Activated T-cell treated with anti-CD3 and anti-CD28 coated beads, Interleukin-2, amount 50 U/mL, for 24 hours (primary cell): ENCODE measurements around the gene TXNDC2.
"Not testable (repeated sequence)": the region's sequence is repeated elsewhere in the genome, so short reads cannot be mapped to it uniquely, and the experiment has no call there.

Source experiments
- DNase-seq: peaks from one replicate; pipeline ENCODE4 v3.0.0-alpha.2; 2020
- H3K27ac Mint-ChIP-seq: 2 replicates; pipeline ENCODE4 v1.8.0; 2020; ENCODE audit warnings: mild to moderate bottlenecking, mixed read lengths
- H3K27me3 Mint-ChIP-seq: 2 replicates; pipeline ENCODE4 v1.8.0; 2020; ENCODE audit warnings: mixed read lengths
- H3K36me3 Mint-ChIP-seq: 2 replicates; pipeline ENCODE4 v1.8.0; 2020; ENCODE audit warnings: low read depth, mixed read lengths
- H3K4me1 Mint-ChIP-seq: 2 replicates; pipeline ENCODE4 v1.8.0; 2020; ENCODE audit warnings: low read depth, mixed read lengths
- H3K4me3 Mint-ChIP-seq: 2 replicates; pipeline ENCODE4 v1.8.0; 2020; ENCODE audit warnings: mild to moderate bottlenecking, moderate library complexity, mixed read lengths
- H3K9me3 Mint-ChIP-seq: 2 replicates; pipeline ENCODE4 v1.8.0; 2020; ENCODE audit warnings: mixed read lengths

TXNDC2 gene

GRCh38 chr18:9886005-9886348 lies 204 bp downstream of the TXNDC2 start:
- no peak for DNase-seq
- H3K9me3 Mint-ChIP-seq = no peaks in the 10 kb centered on the region
- no peaks in the 10 kb centered on the region for H3K4me1 Mint-ChIP-seq
- no peak overlapping the region for H3K4me3 Mint-ChIP-seq
- no peaks in the 10 kb centered on the region for H3K36me3 Mint-ChIP-seq
- no peaks in the 10 kb centered on the region for H3K27me3 Mint-ChIP-seq
- H3K27ac Mint-ChIP-seq = no peak overlapping the region

DNA sequence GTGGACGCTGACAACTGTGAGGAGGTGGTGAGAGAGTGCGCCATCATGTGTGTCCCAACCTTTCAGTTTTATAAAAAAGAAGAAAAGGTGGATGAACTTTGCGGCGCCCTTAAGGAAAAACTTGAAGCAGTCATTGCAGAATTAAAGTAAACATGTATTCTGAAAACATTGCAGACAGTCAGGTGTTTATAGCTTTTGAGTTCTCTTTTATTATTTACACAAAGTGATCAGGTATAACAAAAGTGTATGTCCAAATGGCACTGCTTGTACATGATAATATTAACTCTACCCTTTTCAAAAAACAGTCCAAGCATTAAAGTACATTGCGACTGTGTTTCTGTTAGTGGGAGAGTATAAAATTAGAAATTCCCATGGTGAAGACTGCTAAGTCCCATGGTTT lies 2.2 kb downstream of the TXNDC2 start:
- Mint-ChIP-seq H3K9me3 (no peaks in the 10 kb centered on the region), H3K27ac (no peak overlapping the region), H3K4me1 (no peaks in the 10 kb centered on the region), H3K27me3 (no peaks in the 10 kb centered on the region), H3K4me3 (no peak overlapping the region), H3K36me3 (no peaks in the 10 kb centered on the region)
- no peak for DNase-seq

DNA sequence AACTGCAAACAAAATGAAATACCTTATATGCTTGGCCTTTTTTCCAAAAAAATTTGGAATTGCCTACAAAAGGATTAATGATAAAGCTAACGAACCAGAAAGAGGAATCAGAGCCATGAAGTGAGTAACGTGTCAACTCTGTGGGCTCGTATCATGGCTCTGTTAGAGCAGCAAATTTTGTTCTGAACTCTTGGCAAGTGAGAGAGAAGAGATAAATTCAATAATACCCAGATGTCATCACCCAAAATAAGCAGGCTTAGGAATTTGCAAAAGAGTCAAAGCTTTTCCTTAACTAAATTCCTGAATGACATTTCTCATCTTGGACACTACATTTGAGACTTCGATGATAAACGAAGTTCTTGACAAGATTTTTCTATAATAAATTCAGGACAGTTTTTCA lies 4.4 kb downstream of the TXNDC2 start:
- H3K4me1 Mint-ChIP-seq = no peaks in the 10 kb centered on the region
- DNase-seq = no peak
- H3K27me3 Mint-ChIP-seq = no peaks in the 10 kb centered on the region
- H3K4me3 Mint-ChIP-seq = no peak overlapping the region
- no peak overlapping the region for H3K27ac Mint-ChIP-seq
- no peaks in the 10 kb centered on the region for H3K9me3 Mint-ChIP-seq
- H3K36me3 Mint-ChIP-seq = no peaks in the 10 kb centered on the region

DNA sequence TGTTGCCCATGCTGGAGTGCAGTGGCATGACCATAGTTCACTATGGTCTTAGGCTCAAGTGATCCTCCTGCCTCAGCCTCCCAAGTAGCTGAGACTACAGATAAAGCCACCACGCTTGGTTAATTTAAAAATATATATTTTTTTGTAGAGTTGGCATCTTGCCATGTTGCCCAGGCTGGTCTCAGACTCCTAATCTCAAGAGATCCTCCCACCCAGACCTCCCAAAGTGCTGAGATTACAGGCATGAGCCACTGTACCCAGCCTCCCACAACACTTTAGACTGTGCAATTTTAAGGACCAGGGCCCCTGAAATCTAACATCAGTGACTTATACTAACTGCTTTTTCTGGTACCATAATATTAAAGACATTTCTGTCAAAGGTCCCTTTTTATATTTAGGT lies 5.2 kb downstream of the TXNDC2 start:
- no peak for DNase-seq
- no peaks in the 10 kb centered on the region for H3K4me1 Mint-ChIP-seq

DNA sequence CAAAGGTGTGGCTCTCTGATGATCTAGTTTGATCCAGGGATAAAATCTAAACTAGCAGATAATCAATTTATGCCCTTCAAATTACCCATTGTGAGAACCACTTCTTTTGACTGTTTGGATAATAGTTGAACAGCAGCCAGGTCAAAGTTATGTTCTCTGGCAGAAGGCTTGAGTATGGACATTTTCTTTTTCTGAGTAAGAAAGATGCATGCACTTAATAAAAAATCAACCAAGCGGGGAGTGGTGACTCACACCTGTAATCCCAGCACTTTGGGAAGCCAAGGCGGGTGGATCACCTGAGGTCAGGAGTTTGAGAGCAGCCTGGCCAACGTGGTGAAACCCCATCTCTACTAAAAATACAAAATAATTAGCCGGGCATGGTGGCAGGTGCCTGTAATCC lies 5.7 kb downstream of the TXNDC2 start:
- not testable (repeated sequence) for H3K4me3 Mint-ChIP-seq, H3K36me3 Mint-ChIP-seq, H3K27ac Mint-ChIP-seq, H3K4me1 Mint-ChIP-seq, DNase-seq, H3K27me3 Mint-ChIP-seq, H3K9me3 Mint-ChIP-seq

More for the DNA sequence above, 5.2 kb downstream of the TXNDC2 start:
- no peaks in the 10 kb centered on the region for H3K36me3 Mint-ChIP-seq
- H3K9me3 Mint-ChIP-seq = no peaks in the 10 kb centered on the region
- no peak overlapping the region for H3K4me3 Mint-ChIP-seq
- no peak overlapping the region for H3K27ac Mint-ChIP-seq
- no peaks in the 10 kb centered on the region for H3K27me3 Mint-ChIP-seq

GRCh38 chr18:9894454-9895068 lies 8.8 kb downstream of the TXNDC2 start:
- DNase-seq = no peak
- no peaks in the 10 kb centered on the region for H3K9me3 Mint-ChIP-seq

DNA sequence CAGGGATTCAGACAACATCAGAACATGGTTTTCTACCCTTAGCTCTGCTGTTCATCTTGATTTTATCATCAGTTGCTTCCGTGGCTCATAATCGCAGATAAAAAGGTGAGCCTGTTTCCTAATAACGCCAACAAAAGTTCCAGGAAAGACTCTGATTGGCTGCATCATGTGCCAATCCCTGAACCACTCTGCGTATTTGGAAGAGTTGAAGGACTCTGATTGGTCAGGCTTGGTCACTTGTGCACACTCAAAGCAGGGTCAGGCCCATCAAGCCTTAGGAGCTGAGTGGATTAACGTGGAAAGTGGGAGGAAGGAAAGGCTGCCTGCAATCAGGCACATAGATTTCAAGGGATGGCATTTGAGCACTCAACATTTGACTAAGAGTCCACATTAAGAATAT lies 11.4 kb downstream of the TXNDC2 start:
- Mint-ChIP-seq H3K27ac (no peak overlapping the region), H3K9me3 (no peaks in the 10 kb centered on the region), H3K4me3 (no peak overlapping the region), H3K36me3 (no peaks in the 10 kb centered on the region), H3K4me1 (peaks cover 8% of the 10 kb centered on the region), H3K27me3 (no peaks in the 10 kb centered on the region)
- DNase-seq = no peak

More at GRCh38 chr18:9894454-9895068, 8.8 kb downstream of the TXNDC2 start:
- no peaks in the 10 kb centered on the region for H3K36me3 Mint-ChIP-seq
- no peak overlapping the region for H3K4me3 Mint-ChIP-seq
- H3K4me1 Mint-ChIP-seq = peaks cover 8% of the 10 kb centered on the region
- no peaks in the 10 kb centered on the region for H3K27me3 Mint-ChIP-seq
- no peak overlapping the region for H3K27ac Mint-ChIP-seq

- H3K27ac Mint-ChIP-seq, DNase-seq, H3K9me3 Mint-ChIP-seq, H3K27me3 Mint-ChIP-seq, H3K4me1 Mint-ChIP-seq, H3K4me3 Mint-ChIP-seq, H3K36me3 Mint-ChIP-seq: not testable (repeated sequence)
These were observed 12.1 kb downstream of the TXNDC2 start for GRCh38 chr18:9897787-9898291.

GRCh38 chr18:9898792-9899549 lies 13.2 kb downstream of the TXNDC2 start:
- no peak for DNase-seq
- H3K27ac Mint-ChIP-seq = no peak overlapping the region
- H3K4me3 Mint-ChIP-seq = no peak overlapping the region
- peaks cover 10% of the 10 kb centered on the region for H3K27me3 Mint-ChIP-seq
- H3K4me1 Mint-ChIP-seq = peaks cover 8% of the 10 kb centered on the region
- no peaks in the 10 kb centered on the region for H3K36me3 Mint-ChIP-seq
- no peaks in the 10 kb centered on the region for H3K9me3 Mint-ChIP-seq

- H3K27ac Mint-ChIP-seq, H3K4me1 Mint-ChIP-seq, H3K36me3 Mint-ChIP-seq, H3K9me3 Mint-ChIP-seq, H3K27me3 Mint-ChIP-seq, H3K4me3 Mint-ChIP-seq, DNase-seq: not testable (repeated sequence)
These were observed 13.8 kb downstream of the TXNDC2 start for GRCh38 chr18:9899550-9899930.

- Mint-ChIP-seq H3K4me1 (peaks cover 8% of the 10 kb centered on the region), H3K4me3 (no peak overlapping the region), H3K9me3 (no peaks in the 10 kb centered on the region), H3K36me3 (no peaks in the 10 kb centered on the region), H3K27ac (no peak overlapping the region), H3K27me3 (peaks cover 21% of the 10 kb centered on the region)
- no peak for DNase-seq
These were observed 14.9 kb downstream of the TXNDC2 start for GRCh38 chr18:9900699-9901098.

GRCh38 chr18:9901377-9901776 lies 15.6 kb downstream of the TXNDC2 start:
- no peak overlapping the region for H3K4me3 Mint-ChIP-seq
- no peaks in the 10 kb centered on the region for H3K36me3 Mint-ChIP-seq
- no peak overlapping the region for H3K27ac Mint-ChIP-seq
- H3K9me3 Mint-ChIP-seq = no peaks in the 10 kb centered on the region
- peaks cover 25% of the 10 kb centered on the region for H3K27me3 Mint-ChIP-seq
- DNase-seq = no peak
- peaks cover 8% of the 10 kb centered on the region for H3K4me1 Mint-ChIP-seq

GRCh38 chr18:9902264-9902663 lies 16.5 kb downstream of the TXNDC2 start:
- H3K36me3 Mint-ChIP-seq, H3K4me1 Mint-ChIP-seq, H3K27ac Mint-ChIP-seq, H3K9me3 Mint-ChIP-seq, H3K4me3 Mint-ChIP-seq, DNase-seq: not testable (repeated sequence)
- peaks cover 27% of the 10 kb centered on the region for H3K27me3 Mint-ChIP-seq

DNA sequence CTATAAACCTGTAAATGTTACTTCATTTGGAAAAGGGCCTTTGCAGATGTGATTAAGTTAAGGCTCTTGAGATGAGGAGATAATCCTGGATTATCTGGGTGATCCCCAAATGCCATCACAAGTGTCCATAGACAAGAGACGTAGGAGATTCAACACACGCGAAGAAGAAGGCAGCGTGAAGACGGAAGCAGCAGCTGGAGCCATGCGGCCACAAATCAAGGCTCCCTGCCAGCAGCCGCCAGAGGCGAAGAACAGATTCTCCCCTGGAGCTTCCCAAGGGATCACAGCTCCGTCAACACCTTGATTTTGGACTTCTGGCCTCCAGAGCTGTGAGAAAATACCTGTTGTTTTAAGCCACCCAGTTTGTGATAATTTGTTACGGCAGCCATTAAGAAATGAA lies 17.1 kb downstream of the TXNDC2 start:
- H3K27ac Mint-ChIP-seq = no peak overlapping the region
- H3K9me3 Mint-ChIP-seq = no peaks in the 10 kb centered on the region
- peaks cover 27% of the 10 kb centered on the region for H3K27me3 Mint-ChIP-seq
- H3K4me1 Mint-ChIP-seq = peaks cover 8% of the 10 kb centered on the region
- no peak for DNase-seq
- no peak overlapping the region for H3K4me3 Mint-ChIP-seq
- H3K36me3 Mint-ChIP-seq = no peaks in the 10 kb centered on the region

- Mint-ChIP-seq H3K4me1 (no peaks in the 10 kb centered on the region), H3K27me3 (peaks cover 27% of the 10 kb centered on the region), H3K4me3 (no peak overlapping the region), H3K27ac (no peak overlapping the region), H3K9me3 (no peaks in the 10 kb centered on the region), H3K36me3 (no peaks in the 10 kb centered on the region)
- no peak for DNase-seq
These were observed 19.7 kb downstream of the TXNDC2 start for GRCh38 chr18:9905401-9905922.
